A549 (cell line): ENCODE results near the gene CASP8. TPM values are rescaled to one million over a fixed set of nuclear protein-coding genes. Genes with fewer than 3 reads are reported as not detected.

Experiments used
- ATAC-seq, 2 experiments: fragments of 200-7000 bp in 1 of 2; fragments of >200 bp in 1 of 2; cut with Nextera tagmentation in 1 of 2; cut with Tn5 transposase in 1 of 2; 3 replicates each; pipeline versions ENCODE4 v1.8.0 to v1.9.1; 2018 to 2020; ENCODE audit warnings: mild to moderate bottlenecking in 1 of 2, moderate library complexity in 1 of 2
- CTCF ChIA-PET: fragments of 300-600 bp; sonication (Branson Sonifier 250); formaldehyde crosslinking; extraction: SDS; loops from one replicate; lab custom pipeline; 2021; ENCODE audit warnings: antibody characterized with exemption, inconsistent platforms; lab: Yijun Ruan, JAX
- POLR2A ChIA-PET: fragments of 350-600 bp; formaldehyde crosslinking; extraction: SDS; loops from one replicate; lab custom pipeline; 2021; ENCODE audit warnings: antibody characterized with exemption, inconsistent platforms; lab: Yijun Ruan, JAX
- DNase-seq, 2 experiments: peaks; one replicate each; pipeline versions ENCODE4 v3.0.0 to v3.0.0-alpha.2; 2011 to 2016; ENCODE audit warnings: low read depth in 1 of 2, low spot score in 1 of 2
- FAIRE-seq: peaks from 2 replicates; lab custom pipeline; 2011; peaks lifted over from hg19 to GRCh38; lab: Jason Lieb, UNC
- H3K27ac ChIP-seq, 2 experiments: fragments of >200 bp; sonication (Bioruptor Twin); formaldehyde crosslinking; 3 replicates each; pipeline ENCODE4 v1.5.1; 2016 to 2017
- H3K4me1 ChIP-seq: fragments of >200 bp; sonication (Bioruptor Twin); formaldehyde crosslinking; 3 replicates; pipeline ENCODE4 v1.6.1; 2016
- H3K4me2 ChIP-seq: fragments of >200 bp; sonication (Bioruptor Twin); formaldehyde crosslinking; 3 replicates; pipeline ENCODE4 v1.6.1; 2016
- H3K4me3 ChIP-seq: fragments of >200 bp; sonication (Bioruptor Twin); formaldehyde crosslinking; 3 replicates; pipeline ENCODE4 v1.5.1; 2016
- H3K9me3 ChIP-seq: fragments of >200 bp; sonication (Bioruptor Twin); formaldehyde crosslinking; 3 replicates; pipeline ENCODE4 v1.6.1; 2016
- CEBPB ChIP-seq, 2 experiments: fragments of >200 bp in 1 of 2; sonication (Bioruptor Twin) in 1 of 2; formaldehyde crosslinking in 1 of 2; IDR thresholded peaks; 2 replicates each; pipeline ENCODE4 v1.6.1; 2012 to 2016
- CHD4 ChIP-seq: fragments of 200-600 bp; sonication (generic); IDR thresholded peaks from 2 replicates; pipeline ENCODE4 v1.6.1; 2016; ENCODE audit warnings: antibody characterized with exemption, mild to moderate bottlenecking, borderline replicate concordance
- EHF ChIP-seq: fragments of 250-450 bp; sonication (Bioruptor Pico); IDR thresholded peaks from 2 replicates; pipeline ENCODE4 v1.5.0; 2020; ENCODE audit warnings: mild to moderate bottlenecking
- FOSB ChIP-seq: fragments of 250-450 bp; sonication (Bioruptor Pico); IDR thresholded peaks from 2 replicates; pipeline ENCODE4 v1.5.0; 2020; ENCODE audit warnings: mild to moderate bottlenecking, moderate library complexity
- FOSL2 ChIP-seq, 2 experiments: fragments of 450-650 bp in 1 of 2; fragments of >200 bp in 1 of 2; sonication (Bioruptor Twin) in 1 of 2; formaldehyde crosslinking; IDR thresholded peaks; 2 replicates each; pipeline versions ENCODE4 v1.5.0 to v1.6.1; 2016 to 2020; ENCODE audit warnings: mild to moderate bottlenecking in 1 of 2, moderate library complexity in 1 of 2
- FOXS1 ChIP-seq: fragments of 250-450 bp; sonication (Bioruptor Pico); IDR thresholded peaks from 2 replicates; pipeline ENCODE4 v1.5.0; 2020; ENCODE audit warnings: mild to moderate bottlenecking, moderate library complexity
- GATA3 ChIP-seq: IDR thresholded peaks from 2 replicates; pipeline ENCODE4 v1.6.1; 2012; ENCODE audit warnings: borderline replicate concordance
- HEYL ChIP-seq: fragments of 250-450 bp; sonication (Bioruptor Pico); IDR thresholded peaks from 2 replicates; pipeline ENCODE4 v1.8.0; 2021; ENCODE audit warnings: mild to moderate bottlenecking, moderate library complexity
- JUNB ChIP-seq: fragments of >200 bp; sonication (Bioruptor Twin); formaldehyde crosslinking; IDR thresholded peaks from 2 replicates; pipeline ENCODE4 v1.6.1; 2016
- KDM1A ChIP-seq: fragments of 200-600 bp; sonication (generic); IDR thresholded peaks from 2 replicates; pipeline ENCODE4 v1.6.1; 2016; ENCODE audit warnings: low read depth, mild to moderate bottlenecking
- KDM5A ChIP-seq: fragments of 200-600 bp; sonication (generic); IDR thresholded peaks from 2 replicates; pipeline ENCODE4 v1.6.1; 2016; ENCODE audit warnings: antibody characterized with exemption, mild to moderate bottlenecking
- MAFK ChIP-seq: fragments of 450-650 bp; IDR thresholded peaks from 2 replicates; pipeline ENCODE4 v1.6.1; 2014; ENCODE audit not compliant: partially characterized antibody
- POLR2A ChIP-seq: IDR thresholded peaks from 2 replicates; pipeline ENCODE4 v1.6.1; 2012; ENCODE audit warnings: mild to moderate bottlenecking, low read length
- POLR2AphosphoS2 ChIP-seq: conservative IDR thresholded peaks from 2 replicates; pipeline ENCODE4 v1.6.1; 2012; ENCODE audit warnings: low read length, improper control_type of control experiment, inconsistent platforms
- RARB ChIP-seq: fragments of 250-450 bp; sonication (Bioruptor Pico); IDR thresholded peaks from 2 replicates; pipeline ENCODE4 v1.8.0; 2021; ENCODE audit warnings: mild to moderate bottlenecking, moderate library complexity
- RNF2 ChIP-seq: fragments of 200-600 bp; sonication (generic); IDR thresholded peaks from 2 replicates; pipeline ENCODE4 v1.6.1; 2016; ENCODE audit warnings: low read depth, mild to moderate bottlenecking, antibody characterized with exemption, moderate library complexity, borderline replicate concordance
- WGBS: methylation state at CpG from one replicate; pipeline ENCODE4 v1.1.6; 2017; ENCODE audit errors: missing lambda C conversion rate; 5-methylcytosine and 5-hydroxymethylcytosine counted together
- polyA plus RNA-seq, 4 experiments: library from polyadenylated mRNA; depleted of rRNA in 3 of 4; stranded (reverse); fragments of >200 nt; fragmentation: RNase III in 1 of 4; extraction: RNeasy Plus Mini Kit Qiagen cat#74134 plus additional on column Dnase treatment in 1 of 4; gene quantifications; 2 replicates in 3 of 4; 3 replicates in 1 of 4; pipeline ENCODE4 v1.2.3, GENCODE V29; 2011 to 2017
- TF ChIP-seq, protein P1 (sequence below): fragments of 450-650 bp; IDR thresholded peaks from 2 replicates; pipeline ENCODE4 v1.6.1; 2014; ENCODE audit warnings: antibody characterized with exemption
- TF ChIP-seq, protein P2 (sequence below): fragments of 250-450 bp; sonication (Bioruptor Pico); IDR thresholded peaks from 2 replicates; pipeline ENCODE4 v1.5.0; 2021; ENCODE audit warnings: mild to moderate bottlenecking, moderate library complexity, borderline replicate concordance
- TF ChIP-seq, protein P3 (sequence below): fragments of 200-600 bp; sonication (generic); IDR thresholded peaks from 2 replicates; pipeline ENCODE4 v1.6.1; 2016; ENCODE audit warnings: antibody characterized with exemption, mild to moderate bottlenecking, moderate library complexity

The CASP8 gene
- polyA plus RNA-seq, 2 of the 4 experiments (the other 2 are of a cell fraction), result 40.2 to 65.2 TPM

DNA sequence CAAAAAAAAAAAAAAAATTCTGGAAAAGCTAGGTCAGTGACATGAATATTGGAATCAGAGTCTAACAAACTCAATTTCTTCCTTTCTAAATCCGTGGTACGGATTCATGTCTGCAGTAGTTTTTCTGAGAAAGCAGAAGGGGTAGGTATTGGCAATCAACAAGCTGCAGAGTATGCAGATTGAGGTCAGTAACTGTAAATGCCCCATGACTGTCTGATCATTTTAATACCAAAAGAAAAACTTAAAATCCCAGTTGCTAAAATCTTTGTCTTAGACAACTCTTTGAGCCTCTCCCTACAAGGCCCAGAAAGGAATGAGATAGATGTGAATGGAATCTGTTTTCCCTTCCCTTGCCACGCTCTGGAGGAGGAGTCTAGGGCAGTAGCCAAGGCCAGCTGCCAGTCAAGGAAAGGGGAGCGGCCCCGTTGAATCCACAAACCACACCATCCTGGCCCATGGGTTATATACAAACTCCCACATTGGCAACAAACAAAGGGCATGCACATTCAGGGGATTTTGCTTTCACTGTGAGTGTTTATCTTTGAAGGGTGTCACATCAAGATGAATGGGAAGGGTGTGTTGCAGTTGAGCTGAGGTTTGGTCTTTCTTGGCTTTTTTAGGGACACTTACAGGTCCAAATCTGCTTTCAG is 6.1 kb upstream of the CASP8 start:
- no peaks in the 10 kb centered on the region for H3K9me3 ChIP-seq
- ATAC-seq, result no peak
- ChIA-PET POLR2A (no interaction called here), CTCF (interaction anchor here (1.8 kb wide), 2 partner anchors 18 to 22 kb away, joined by 6 to 8 read pairs; no protein-coding TSS in a partner anchor)
- 68% methylated on average over 5 of the region's 5 CpGs for WGBS
- TF ChIP-seq POLR2AphosphoS2 (no peak), RNF2 (no peak), FOXS1 (CRISPR knock-in tag) (no peak), FOSB (no peak), GATA3 (no peak)
- TF ChIP-seq, protein P1, sequence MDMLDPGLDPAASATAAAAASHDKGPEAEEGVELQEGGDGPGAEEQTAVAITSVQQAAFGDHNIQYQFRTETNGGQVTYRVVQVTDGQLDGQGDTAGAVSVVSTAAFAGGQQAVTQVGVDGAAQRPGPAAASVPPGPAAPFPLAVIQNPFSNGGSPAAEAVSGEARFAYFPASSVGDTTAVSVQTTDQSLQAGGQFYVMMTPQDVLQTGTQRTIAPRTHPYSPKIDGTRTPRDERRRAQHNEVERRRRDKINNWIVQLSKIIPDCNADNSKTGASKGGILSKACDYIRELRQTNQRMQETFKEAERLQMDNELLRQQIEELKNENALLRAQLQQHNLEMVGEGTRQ, result no peak
- H3K27ac ChIP-seq, result peak overlapping the region in 1 of 2 experiments; percentile 61; a peak in 2 of 6 replicates
- peaks cover 24% of the 10 kb centered on the region for H3K4me1 ChIP-seq
- no peak overlapping the region for H3K4me2 ChIP-seq
- H3K4me3 ChIP-seq, result no peak overlapping the region
- FAIRE-seq, result no peak
- peak in 1 of 2 experiments; percentile 36 for DNase-seq

DNA sequence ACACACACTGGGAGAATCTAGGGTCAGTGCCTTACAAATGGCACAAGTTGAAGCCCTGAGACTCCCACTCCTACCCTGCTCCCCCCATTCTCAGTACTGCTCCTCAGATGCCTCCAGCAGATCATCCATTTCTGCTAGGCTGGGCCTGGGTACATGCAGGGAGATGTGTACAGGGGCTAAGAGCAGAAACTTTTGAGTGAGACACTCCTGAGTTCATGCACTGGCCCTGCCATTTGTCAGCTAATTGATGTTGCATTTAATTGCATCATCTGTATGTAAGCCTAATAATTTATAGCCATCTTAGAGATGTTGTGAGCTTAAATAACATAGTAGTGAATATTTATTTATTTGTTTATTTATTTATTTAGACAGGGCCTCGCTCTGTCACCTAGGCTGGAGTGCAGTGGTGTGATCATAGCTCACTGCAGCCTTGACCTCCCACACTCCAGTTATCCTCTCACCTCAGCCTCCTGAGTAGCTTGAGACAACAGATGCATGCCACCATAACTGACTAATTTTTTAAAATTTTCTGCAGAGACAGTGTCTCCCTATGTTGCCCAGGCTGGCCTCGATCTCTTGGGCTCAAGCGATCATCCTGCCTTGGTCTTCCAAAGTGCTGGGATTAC is 4.8 kb upstream of the CASP8 start:
- Histone ChIP-seq H3K4me2 (no peak overlapping the region), H3K9me3 (no peaks in the 10 kb centered on the region), H3K4me3 (no peak overlapping the region), H3K4me1 (peaks cover 37% of the 10 kb centered on the region), H3K27ac (peak overlapping the region; percentile 38 to 61; a peak in 5 of 6 replicates)
- no peak for DNase-seq
- ChIA-PET POLR2A (no interaction called here), CTCF (interaction anchor here (1.8 kb wide), 1 partner anchor 19 kb away, joined by 6 read pairs; no protein-coding TSS in a partner anchor)
- no peak for ATAC-seq
- no peak for FAIRE-seq
- TF ChIP-seq RNF2 (no peak), MAFK (no peak), KDM1A (no peak), POLR2A (no peak), CHD4 (no peak), CEBPB (IDR thresholded peaks at IDR 0.05) (no peak)
- WGBS, result 87% methylated on average over 3 of the region's 3 CpGs

DNA sequence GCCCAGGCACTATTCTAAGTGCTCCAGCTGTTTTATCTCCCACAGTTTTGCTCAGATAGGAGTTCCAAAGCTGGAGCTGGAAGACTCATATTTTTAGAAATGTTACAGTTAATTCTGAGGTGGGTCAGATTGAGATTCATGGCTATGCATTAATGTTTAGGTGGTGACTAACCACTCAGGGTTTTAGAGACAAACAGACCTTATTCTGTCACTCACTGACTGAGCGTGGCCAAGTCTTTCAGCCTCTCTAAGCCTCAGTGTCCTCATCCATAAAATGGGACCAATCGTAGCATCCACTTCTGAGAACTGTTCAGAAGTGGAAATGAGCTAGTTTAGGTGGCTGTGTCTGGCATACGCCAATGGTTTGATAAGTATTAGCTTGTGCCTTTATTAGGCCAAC is 4.3 kb upstream of the CASP8 start:
- H3K4me2 ChIP-seq, result no peak overlapping the region
- no peak for FAIRE-seq
- POLR2A ChIA-PET, result interaction anchor here (1.4 kb wide), 1 partner anchor 73 kb away, joined by 3 read pairs; the partner anchor contains the start of gene CASP10
- no peak for ATAC-seq
- H3K4me3 ChIP-seq, result no peak overlapping the region
- DNase-seq, result no peak
- peak overlapping the region; percentile 38 to 61; a peak in 4 of 6 replicates for H3K27ac ChIP-seq
- CTCF ChIA-PET, result no interaction called here
- peaks cover 41% of the 10 kb centered on the region for H3K4me1 ChIP-seq
- H3K9me3 ChIP-seq, result no peaks in the 10 kb centered on the region
- 85% methylated on average over 3 of the region's 3 CpGs for WGBS
- TF ChIP-seq JUNB, result no peak

DNA sequence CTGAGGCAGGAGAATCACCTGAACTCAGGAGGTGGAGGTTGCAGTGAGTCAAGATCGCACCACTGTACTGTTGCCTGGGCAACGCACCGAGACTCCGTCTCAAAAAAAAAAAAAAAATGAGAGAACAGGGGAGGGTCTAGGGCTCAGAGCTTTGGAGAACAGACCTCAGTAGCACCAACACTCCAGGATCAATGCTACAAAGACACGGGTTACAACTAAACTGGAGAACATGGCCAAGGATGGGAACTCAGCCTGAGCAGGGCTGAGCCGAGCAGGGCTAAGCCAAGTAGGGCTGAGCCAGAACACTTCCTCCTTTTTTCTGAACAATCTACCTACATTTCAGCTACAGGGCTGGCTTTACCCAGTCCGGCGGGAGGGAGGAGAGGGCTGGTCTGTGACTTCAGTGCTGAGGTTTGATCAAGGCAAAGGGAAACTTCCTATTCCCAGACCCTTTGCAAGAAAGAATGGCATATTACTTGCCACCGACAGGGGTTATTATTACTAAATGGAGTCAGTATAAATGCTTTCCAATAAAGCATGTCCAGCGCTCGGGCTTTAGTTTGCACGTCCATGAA is 2.9 kb upstream of the CASP8 start:
- POLR2A ChIA-PET, result interaction anchor here (1.4 kb wide), 1 partner anchor 75 kb away, joined by 3 read pairs; the partner anchor contains the start of gene CASP10
- Histone ChIP-seq H3K4me1 (peaks cover 47% of the 10 kb centered on the region), H3K9me3 (no peaks in the 10 kb centered on the region), H3K27ac (peak overlapping the region; percentile 77 to 93), H3K4me2 (peak overlapping the region; percentile 98), H3K4me3 (peak overlapping the region; percentile 59)
- 26% methylated on average over 12 of the region's 12 CpGs for whole genome bisulfite sequencing
- peak in 1 of 2 experiments; percentile 40 for DNase-seq
- ATAC-seq, result peak; percentile 60 to 68
- CTCF ChIA-PET, result interaction anchor here (1.2 kb wide), 1 partner anchor 19 kb away, joined by 3 read pairs; no protein-coding TSS in a partner anchor
- no peak for FAIRE-seq
- no peak for TF ChIP-seq FOXS1 (CRISPR knock-in tag)
- TF ChIP-seq, protein P2, sequence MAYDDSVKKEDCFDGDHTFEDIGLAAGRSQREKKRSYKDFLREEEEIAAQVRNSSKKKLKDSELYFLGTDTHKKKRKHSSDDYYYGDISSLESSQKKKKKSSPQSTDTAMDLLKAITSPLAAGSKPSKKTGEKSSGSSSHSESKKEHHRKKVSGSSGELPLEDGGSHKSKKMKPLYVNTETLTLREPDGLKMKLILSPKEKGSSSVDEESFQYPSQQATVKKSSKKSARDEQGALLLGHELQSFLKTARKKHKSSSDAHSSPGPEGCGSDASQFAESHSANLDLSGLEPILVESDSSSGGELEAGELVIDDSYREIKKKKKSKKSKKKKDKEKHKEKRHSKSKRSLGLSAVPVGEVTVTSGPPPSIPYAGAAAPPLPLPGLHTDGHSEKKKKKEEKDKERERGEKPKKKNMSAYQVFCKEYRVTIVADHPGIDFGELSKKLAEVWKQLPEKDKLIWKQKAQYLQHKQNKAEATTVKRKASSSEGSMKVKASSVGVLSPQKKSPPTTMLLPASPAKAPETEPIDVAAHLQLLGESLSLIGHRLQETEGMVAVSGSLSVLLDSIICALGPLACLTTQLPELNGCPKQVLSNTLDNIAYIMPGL (CRISPR knock-in tag), result no peak
- no peak for TF ChIP-seq POLR2AphosphoS2
- TF ChIP-seq, protein P3, sequence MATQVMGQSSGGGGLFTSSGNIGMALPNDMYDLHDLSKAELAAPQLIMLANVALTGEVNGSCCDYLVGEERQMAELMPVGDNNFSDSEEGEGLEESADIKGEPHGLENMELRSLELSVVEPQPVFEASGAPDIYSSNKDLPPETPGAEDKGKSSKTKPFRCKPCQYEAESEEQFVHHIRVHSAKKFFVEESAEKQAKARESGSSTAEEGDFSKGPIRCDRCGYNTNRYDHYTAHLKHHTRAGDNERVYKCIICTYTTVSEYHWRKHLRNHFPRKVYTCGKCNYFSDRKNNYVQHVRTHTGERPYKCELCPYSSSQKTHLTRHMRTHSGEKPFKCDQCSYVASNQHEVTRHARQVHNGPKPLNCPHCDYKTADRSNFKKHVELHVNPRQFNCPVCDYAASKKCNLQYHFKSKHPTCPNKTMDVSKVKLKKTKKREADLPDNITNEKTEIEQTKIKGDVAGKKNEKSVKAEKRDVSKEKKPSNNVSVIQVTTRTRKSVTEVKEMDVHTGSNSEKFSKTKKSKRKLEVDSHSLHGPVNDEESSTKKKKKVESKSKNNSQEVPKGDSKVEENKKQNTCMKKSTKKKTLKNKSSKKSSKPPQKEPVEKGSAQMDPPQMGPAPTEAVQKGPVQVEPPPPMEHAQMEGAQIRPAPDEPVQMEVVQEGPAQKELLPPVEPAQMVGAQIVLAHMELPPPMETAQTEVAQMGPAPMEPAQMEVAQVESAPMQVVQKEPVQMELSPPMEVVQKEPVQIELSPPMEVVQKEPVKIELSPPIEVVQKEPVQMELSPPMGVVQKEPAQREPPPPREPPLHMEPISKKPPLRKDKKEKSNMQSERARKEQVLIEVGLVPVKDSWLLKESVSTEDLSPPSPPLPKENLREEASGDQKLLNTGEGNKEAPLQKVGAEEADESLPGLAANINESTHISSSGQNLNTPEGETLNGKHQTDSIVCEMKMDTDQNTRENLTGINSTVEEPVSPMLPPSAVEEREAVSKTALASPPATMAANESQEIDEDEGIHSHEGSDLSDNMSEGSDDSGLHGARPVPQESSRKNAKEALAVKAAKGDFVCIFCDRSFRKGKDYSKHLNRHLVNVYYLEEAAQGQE, result no peak
- no peak for TF ChIP-seq FOSL2 (IDR thresholded peaks at IDR 0.05)
- no peak for TF ChIP-seq FOSL2 (CRISPR knock-in tag; IDR thresholded peaks at IDR 0.05)
- no peak for TF ChIP-seq POLR2A
- TF ChIP-seq KDM5A, result no peak
- TF ChIP-seq EHF, result no peak
- TF ChIP-seq RARB (CRISPR knock-in tag), result no peak
- TF ChIP-seq CHD4, result no peak
- TF ChIP-seq HEYL (CRISPR knock-in tag), result no peak
